ENCODE measurements around the gene CTNNA1.

Gene CTNNA1

GRCh38 chr5:138932171-138932810, 179.1 kb downstream of the CTNNA1 start:
- in situ Hi-C loops (cut with MboI; ENCODE audit: low pct_unique_long_range_greater_than_20kb, low sequenced_read_pairs, unreplicated experiment), result no loop called here
- TF ChIP-seq CTCF (IDR thresholded peaks at IDR 0.05; ENCODE audit: extremely low read depth, insufficient read depth, missing control alignments), result peak; percentile 20
- no peak for DNase-seq (ENCODE audit: low spot score)

GRCh38 chr5:138933522-138934290, 180.5 kb downstream of the CTNNA1 start:
- TF ChIP-seq CTCF (IDR thresholded peaks at IDR 0.05; ENCODE audit: extremely low read depth, insufficient read depth, missing control alignments), result no peak
- in situ Hi-C loops (cut with MboI; ENCODE audit: low pct_unique_long_range_greater_than_20kb, low sequenced_read_pairs, unreplicated experiment), result no loop called here
- DNase-seq (ENCODE audit: low spot score), result no peak

GRCh38 chr5:138934971-138935370, 181.7 kb downstream of the CTNNA1 start:
- in situ Hi-C loops (cut with MboI; ENCODE audit: low pct_unique_long_range_greater_than_20kb, low sequenced_read_pairs, unreplicated experiment), result no loop called here
- DNase-seq (ENCODE audit: low spot score), result no peak
- TF ChIP-seq CTCF (IDR thresholded peaks at IDR 0.05; ENCODE audit: extremely low read depth, insufficient read depth, missing control alignments), result no peak

GRCh38 chr5:138935466-138935865, 182.2 kb downstream of the CTNNA1 start:
- no peak for DNase-seq (ENCODE audit: low spot score)
- in situ Hi-C loops (cut with MboI; ENCODE audit: low pct_unique_long_range_greater_than_20kb, low sequenced_read_pairs, unreplicated experiment), result no loop called here
- TF ChIP-seq CTCF (IDR thresholded peaks at IDR 0.05; ENCODE audit: extremely low read depth, insufficient read depth, missing control alignments), result no peak

- in situ Hi-C loops (cut with MboI; ENCODE audit: low pct_unique_long_range_greater_than_20kb, low sequenced_read_pairs, unreplicated experiment), result no loop called here
- no peak for TF ChIP-seq CTCF (IDR thresholded peaks at IDR 0.05; ENCODE audit: extremely low read depth, insufficient read depth, missing control alignments)
- DNase-seq (ENCODE audit: low spot score), result no peak
These were observed 183.2 kb downstream of the CTNNA1 start for GRCh38 chr5:138936225-138936967.

- DNase-seq (ENCODE audit: low spot score), result no peak
- no peak for TF ChIP-seq CTCF (IDR thresholded peaks at IDR 0.05; ENCODE audit: extremely low read depth, insufficient read depth, missing control alignments)
- in situ Hi-C loops (cut with MboI; ENCODE audit: low pct_unique_long_range_greater_than_20kb, low sequenced_read_pairs, unreplicated experiment), result no loop called here
These were observed 183.7 kb downstream of the CTNNA1 start for GRCh38 chr5:138936968-138937345.

Data from GM13977 (cell line).